H1 (cell line): ENCODE data around the gene CERS3. TPM values are rescaled to one million over a fixed set of nuclear protein-coding genes. Genes with fewer than 3 reads are reported as not detected.
"Not testable (repeated sequence)": the region's sequence is repeated elsewhere in the genome, so short reads cannot be mapped to it uniquely, and the experiment has no call there.

ENCODE experiments used
- CTCF ChIA-PET: fragments of 300-600 bp; sonication (Branson Sonifier 250); formaldehyde crosslinking; loops from one replicate; lab custom pipeline; 2021; ENCODE audit not compliant: partially characterized antibody; lab: Charles Lee
- POLR2A ChIA-PET: fragments of 300-600 bp; sonication (Branson Sonifier 250); formaldehyde crosslinking; loops from one replicate; lab custom pipeline; 2021; ENCODE audit warnings: inconsistent platforms; ENCODE audit not compliant: partially characterized antibody; lab: Charles Lee
- DNase-seq, 2 experiments: peaks; one replicate each; pipeline versions ENCODE4 v3.0.0 to v3.0.0-alpha.2; 2010 to 2022; ENCODE audit warnings: low spot score in 2 of 2, low read depth in 1 of 2, mixed read lengths in 1 of 2
- FAIRE-seq: peaks from 2 replicates; lab custom pipeline; 2011; peaks lifted over from hg19 to GRCh38; lab: Jason Lieb, UNC
- H2AFZ ChIP-seq: 2 replicates; pipeline ENCODE4 v1.8.1; 2012; ENCODE audit warnings: low read length, inconsistent platforms
- H2AK5ac ChIP-seq: 2 replicates; pipeline ENCODE4 v1.6.1; 2013; ENCODE audit warnings: low read depth, low read length
- H2BK120ac ChIP-seq: replicated peaks from 2 replicates; pipeline ENCODE3; 2013; ENCODE audit warnings: low read depth, low read length, inconsistent platforms
- H2BK12ac ChIP-seq: 2 replicates; pipeline ENCODE4 v1.6.1; 2013; ENCODE audit warnings: low read depth, low read length
- H2BK15ac ChIP-seq: 2 replicates; pipeline ENCODE4 v1.6.1; 2013; ENCODE audit warnings: low read length
- H2BK20ac ChIP-seq: 2 replicates; pipeline ENCODE4 v1.6.1; 2013; ENCODE audit warnings: low read length
- H2BK5ac ChIP-seq: 2 replicates; pipeline ENCODE4 v1.6.1; 2013; ENCODE audit warnings: low read depth, low read length
- H3K14ac ChIP-seq: 2 replicates; pipeline ENCODE4 v1.6.1; 2013; ENCODE audit warnings: inconsistent platforms; ENCODE audit not compliant: insufficient read length
- H3K18ac ChIP-seq: 2 replicates; pipeline ENCODE4 v1.6.1; 2013; ENCODE audit warnings: low read length; ENCODE audit errors: extremely low read depth
- H3K23ac ChIP-seq: 2 replicates; pipeline ENCODE4 v1.6.1; 2013; ENCODE audit warnings: inconsistent platforms; ENCODE audit not compliant: insufficient read length
- H3K23me2 ChIP-seq: 2 replicates; pipeline ENCODE4 v1.6.1; 2013; ENCODE audit warnings: low read depth, low read length
- H3K27ac ChIP-seq: 2 replicates; pipeline ENCODE4 v1.6.1; 2011; ENCODE audit warnings: low read depth, low read length, inconsistent platforms
- H3K27me3 ChIP-seq, 4 experiments: replicated peaks in 1 of 4; 1 replicate in 1 of 4; 2 replicates in 3 of 4; pipeline versions ENCODE4 v1.6.1 to v1.8.1; 2011 to 2013; ENCODE audit warnings: low read length in 3 of 4, mild to moderate bottlenecking in 3 of 4, inconsistent platforms in 2 of 4, mixed read lengths in 2 of 4, moderate library complexity in 1 of 4; ENCODE audit not compliant: control insufficient read depth in 3 of 4, insufficient read depth in 3 of 4; ENCODE audit errors: extremely low read depth in 1 of 4
- H3K36me3 ChIP-seq, 4 experiments: 2 replicates each; pipeline versions ENCODE4 v1.6.1 to v1.8.1; 2011 to 2013; ENCODE audit warnings: mild to moderate bottlenecking in 4 of 4, low read length in 3 of 4, moderate library complexity in 2 of 4, control low read depth in 1 of 4, inconsistent platforms in 1 of 4; ENCODE audit not compliant: insufficient read depth in 4 of 4, control insufficient read depth in 2 of 4
- H3K4ac ChIP-seq: replicated peaks from 2 replicates; pipeline ENCODE3; 2013; ENCODE audit warnings: low read length, low read depth, mixed read lengths, inconsistent platforms; ENCODE audit not compliant: insufficient read length
- H3K4me1 ChIP-seq, 4 experiments: replicated peaks in 1 of 4; 1 replicate in 1 of 4; 2 replicates in 3 of 4; pipeline versions ENCODE4 v1.6.1 to v1.8.1; 2011 to 2013; ENCODE audit warnings: low read length in 3 of 4, inconsistent platforms in 2 of 4, mixed read lengths in 1 of 4; ENCODE audit not compliant: insufficient read depth in 4 of 4, control insufficient read depth in 3 of 4
- H3K4me2 ChIP-seq, 2 experiments: 2 replicates each; pipeline versions ENCODE4 v1.6.1 to v1.8.1; 2011 to 2013; ENCODE audit warnings: low read depth in 2 of 2, low read length in 2 of 2, control low read depth in 1 of 2, inconsistent platforms in 1 of 2, mild to moderate bottlenecking in 1 of 2; ENCODE audit not compliant: insufficient read depth in 1 of 2
- H3K4me3 ChIP-seq, 4 experiments: fragments of 200-600, 300-600 bp in 1 of 4; sonication (generic), shearing (Covaris generic), sonication (Bioruptor Twin) in 1 of 4; 2 replicates each; pipeline versions ENCODE4 v1.5.1 to v1.8.1; 2011 to 2016; ENCODE audit warnings: low read length in 4 of 4, low read depth in 3 of 4, control low read depth in 2 of 4, inconsistent platforms in 2 of 4, mild to moderate bottlenecking in 2 of 4, mixed read lengths in 1 of 4, moderate library complexity in 1 of 4; ENCODE audit not compliant: insufficient read depth in 2 of 4; ENCODE audit errors: extremely low read depth in 1 of 4
- H3K56ac ChIP-seq: replicated peaks from 2 replicates; pipeline ENCODE3; 2013; ENCODE audit warnings: low read depth, mild to moderate bottlenecking, mixed read lengths, low read length, inconsistent platforms; ENCODE audit not compliant: insufficient read length
- H3K79me1 ChIP-seq: 2 replicates; pipeline ENCODE4 v1.6.1; 2013; ENCODE audit warnings: low read depth, low read length, control low read depth
- H3K79me2 ChIP-seq, 2 experiments: 2 replicates each; pipeline versions ENCODE4 v1.6.1 to v1.8.1; 2012 to 2013; ENCODE audit warnings: low read length in 2 of 2, mild to moderate bottlenecking in 2 of 2, inconsistent platforms in 1 of 2; ENCODE audit not compliant: insufficient read depth in 2 of 2, control insufficient read depth in 1 of 2
- H3K9ac ChIP-seq, 4 experiments: replicated peaks in 1 of 4; 1 replicate in 1 of 4; 2 replicates in 3 of 4; pipeline versions ENCODE4 v1.6.1 to v1.8.1; 2011 to 2013; ENCODE audit warnings: low read depth in 3 of 4, low read length in 3 of 4, control low read depth in 2 of 4, mild to moderate bottlenecking in 2 of 4, moderate library complexity in 2 of 4, inconsistent platforms in 1 of 4; ENCODE audit errors: extremely low read depth in 1 of 4
- H3K9me3 ChIP-seq, 2 experiments: 2 replicates each; pipeline versions ENCODE4 v1.6.1 to v1.8.1; 2012 to 2013; ENCODE audit warnings: mild to moderate bottlenecking in 2 of 2, moderate library complexity in 2 of 2, control low read depth in 1 of 2, inconsistent platforms in 1 of 2, low read depth in 1 of 2, low read length in 1 of 2, mixed read lengths in 1 of 2; ENCODE audit not compliant: insufficient read depth in 2 of 2
- H4K20me1 ChIP-seq, 2 experiments: replicated peaks in 1 of 2; 2 replicates each; pipeline versions ENCODE3 to v1.8.1; 2011 to 2013; ENCODE audit warnings: inconsistent platforms in 2 of 2, low read length in 2 of 2, mild to moderate bottlenecking in 1 of 2; ENCODE audit not compliant: insufficient read depth in 2 of 2, control insufficient read depth in 1 of 2
- H4K5ac ChIP-seq: 2 replicates; pipeline ENCODE4 v1.6.1; 2013; ENCODE audit warnings: low read length, low read depth, mixed read lengths, inconsistent platforms; ENCODE audit not compliant: insufficient read length
- H4K8ac ChIP-seq: 2 replicates; pipeline ENCODE4 v1.8.0; 2013; ENCODE audit warnings: mild to moderate bottlenecking, moderate library complexity, low read length, inconsistent platforms; ENCODE audit not compliant: insufficient read depth; ENCODE audit errors: extremely low read depth
- H4K91ac ChIP-seq: replicated peaks from 2 replicates; pipeline ENCODE3; 2013; ENCODE audit warnings: low read length, mixed read lengths, inconsistent platforms; ENCODE audit not compliant: insufficient read length
- WGBS, 2 experiments: shearing (Covaris generic) in 1 of 2; methylation state at CpG; one replicate each; pipeline versions ENCODE4 v1.1.6 to v1.1.7; 2013 to 2015; ENCODE audit warnings: low lambda C conversion rate in 2 of 2, mixed read lengths in 2 of 2, inconsistent platforms in 1 of 2, low coverage in 1 of 2, missing lambda C conversion rate in 1 of 2; ENCODE audit not compliant: insufficient replicate concordance in 2 of 2, insufficient coverage in 1 of 2, insufficient read length in 1 of 2; ENCODE audit errors: extremely low coverage in 1 of 2, missing lambda C conversion rate in 1 of 2; 5-methylcytosine and 5-hydroxymethylcytosine counted together
- polyA plus RNA-seq, 7 experiments: library from polyadenylated mRNA; depleted of rRNA in 3 of 7; stranded (reverse) in 5 of 7; unstranded in 2 of 7; fragments of >200 nt in 5 of 7; fragments of 200-250 nt in 2 of 7; gene quantifications; 1 replicate in 5 of 7; 2 replicates in 1 of 7; 4 replicates in 1 of 7; pipeline versions ENCODE4 v1.2.1 to v1.2.3, GENCODE V29; 2011 to 2013; ENCODE audit warnings: missing spikeins in 2 of 7, mixed read lengths in 2 of 7
- total RNA-seq: library from RNA; stranded (reverse); fragmentation: NEBNext Ultra II Directional; extraction: Animal tissue kit (Norgen Biotek cat#: 25700); gene quantifications from 2 replicates; pipeline ENCODE4 v1.2.1, GENCODE V29; 2021

CERS3 gene
- total and polyA plus RNA-seq, 2 of the 8 experiments (the other 6 are each of a cell fraction or from before 2014, with no cell fraction given) = 0.62 TPM; not detected in 1

- H2BK15ac ChIP-seq, POLR2A ChIA-PET, H2BK120ac ChIP-seq, H3K4me1 ChIP-seq, H3K36me3 ChIP-seq, H3K14ac ChIP-seq, H2AK5ac ChIP-seq, CTCF ChIA-PET, H2BK20ac ChIP-seq, H3K4me2 ChIP-seq, H3K79me1 ChIP-seq, H3K4me3 ChIP-seq, H2AFZ ChIP-seq, H3K79me2 ChIP-seq, H4K20me1 ChIP-seq, H3K23ac ChIP-seq, DNase-seq, H3K23me2 ChIP-seq, H4K91ac ChIP-seq, H3K4ac ChIP-seq, H4K5ac ChIP-seq, H2BK12ac ChIP-seq, FAIRE-seq, H4K8ac ChIP-seq, H3K56ac ChIP-seq, H3K9ac ChIP-seq, H3K27me3 ChIP-seq, H3K18ac ChIP-seq, H2BK5ac ChIP-seq, H3K27ac ChIP-seq: not testable (repeated sequence)
- H3K9me3 ChIP-seq = peaks cover 15 to 29% of the 10 kb centered on the region in 2 experiments
- WGBS, 2 experiments = 81% methylated on average over 6 of the region's 11 CpGs; no CpG with 5 or more reads in 1 of the 2 experiments
Observed at GRCh38 chr15:100441063-100441462, 87.7 kb downstream of the CERS3 start.
